Right cardiac atrium (tissue), 5 donors: Measurements from ENCODE around the gene LPCAT1. TPM values are rescaled to one million over a fixed set of nuclear protein-coding genes. Genes with fewer than 3 reads are reported as not detected.
"Not testable (repeated sequence)": the region's sequence is repeated elsewhere in the genome, so short reads cannot be mapped to it uniquely, and the experiment has no call there.

Experiments
- ATAC-seq, 2 donors: fragments of 200-7000 bp; cut with Tn5 transposase; one replicate each; pipeline versions ENCODE4 v1.8.0 to v1.9.1; 2020; ENCODE audit warnings: moderate library complexity in 2 of 2, mild to moderate bottlenecking in 1 of 2
- DNase-seq, 3 donors: peaks; one replicate each; pipeline ENCODE4 v3.0.0-alpha.2; 2020
- H3K27ac ChIP-seq: one replicate; pipeline ENCODE4 v1.5.1; 2013; ENCODE audit warnings: mild to moderate bottlenecking, low read length, control low read depth, moderate library complexity
- H3K27me3 ChIP-seq: one replicate; pipeline ENCODE4 v1.6.1; 2013; ENCODE audit not compliant: control insufficient read depth, insufficient read depth
- H3K4me1 ChIP-seq: one replicate; pipeline ENCODE4 v1.6.1; 2013; ENCODE audit warnings: low read length; ENCODE audit not compliant: control insufficient read depth, insufficient read depth
- H3K4me3 ChIP-seq: one replicate; pipeline ENCODE4 v1.5.1; 2013; ENCODE audit warnings: low read length, control low read depth
- H3K9me3 ChIP-seq: one replicate; pipeline ENCODE4 v1.6.1; 2013; ENCODE audit warnings: low read length; ENCODE audit not compliant: control insufficient read depth
- WGBS: extraction: QIAGEN DNeasy Blood & Tissue Kit; methylation state at CpG from one replicate; pipeline ENCODE4 v1.1.7; 2013; 5-methylcytosine and 5-hydroxymethylcytosine counted together
- intact Hi-C, 4 donors: fragments of 100-400 bp; cut with DNase I; formaldehyde crosslinking; loops; one replicate each; pipeline versions ENCODE4 v1.11.0 to v1.14.0; 2022 to 2023
- polyA plus RNA-seq: library from polyadenylated mRNA; stranded (reverse); fragments of 200-250 nt; gene quantifications from one replicate; pipeline ENCODE4 v1.2.3, GENCODE V29; 2013
- total RNA-seq, 4 donors: library from RNA; stranded (reverse); fragmentation: NEBNext Ultra II Directional; extraction: Animal tissue kit (Norgen Biotek cat#: 25700); gene quantifications; one replicate each; pipeline ENCODE4 v1.2.1, GENCODE V29; 2021
- donor health status: healthy with polysubstance abuse.
- donor health status: DM: no; HTN: yes; CAD: no.
- donor health status: DM: no; HTN: no; CAD: no.
- donor health status: DM: no; HTN: yes; CAD: no; lungs with severe emphysema.
- donor health status: DM: yes; HTN: yes; CAD: no.

Gene LPCAT1
- total and polyA plus RNA-seq, 5 donors, result 11.0 to 19.7 (median 15.6) TPM

DNA sequence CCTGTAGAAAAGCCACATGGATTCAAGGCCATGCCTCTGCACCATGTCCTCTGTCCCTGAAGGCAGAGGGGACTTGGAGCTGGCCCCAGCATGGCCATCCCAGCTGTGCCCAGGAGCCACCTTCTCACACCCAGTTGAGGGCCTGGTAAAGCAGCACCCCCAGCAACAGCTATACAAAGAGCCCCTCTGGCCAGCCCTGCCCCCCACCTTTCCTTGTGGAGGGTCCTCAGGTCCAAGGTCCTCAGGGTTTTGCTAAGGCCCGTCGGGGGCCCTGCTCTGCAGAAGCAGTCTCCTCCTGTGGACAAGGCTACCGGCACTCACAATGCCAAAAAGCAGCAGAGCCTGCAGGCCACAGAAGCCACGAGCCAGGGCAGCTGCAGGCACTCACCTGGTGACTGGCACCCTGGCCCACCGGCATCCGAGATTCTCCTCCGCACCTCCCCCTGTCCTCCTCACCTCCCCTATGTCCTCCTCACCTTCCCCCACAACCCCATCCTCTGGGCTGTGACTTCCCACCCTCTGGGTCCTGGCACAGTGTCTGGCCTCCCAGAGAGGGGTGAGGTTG, 39.9 kb upstream of the LPCAT1 start:
- DNase-seq, result no peak
- WGBS, result 69% methylated on average over 7 of the region's 7 CpGs
- peaks cover 4% of the 10 kb centered on the region for H3K4me1 ChIP-seq
- no peak overlapping the region for H3K4me3 ChIP-seq
- no peaks in the 10 kb centered on the region for H3K27me3 ChIP-seq
- intact Hi-C loops, result no loop called here
- no peaks in the 10 kb centered on the region for H3K9me3 ChIP-seq
- peak in 1 of 2 donors; percentile 16 for ATAC-seq
- H3K27ac ChIP-seq, result no peak overlapping the region

GRCh38 chr5:1563051-1563461, 39.3 kb upstream of the LPCAT1 start:
- Histone ChIP-seq H3K4me3 (no peak overlapping the region), H3K9me3 (no peaks in the 10 kb centered on the region), H3K4me1 (peaks cover 4% of the 10 kb centered on the region), H3K27ac (no peak overlapping the region), H3K27me3 (no peaks in the 10 kb centered on the region)
- 83% methylated on average over 21 of the region's 21 CpGs for WGBS
- no peak for ATAC-seq
- peak in 2 of 3 donors; percentile 46 for DNase-seq
- intact Hi-C loops, result no loop called here

DNA sequence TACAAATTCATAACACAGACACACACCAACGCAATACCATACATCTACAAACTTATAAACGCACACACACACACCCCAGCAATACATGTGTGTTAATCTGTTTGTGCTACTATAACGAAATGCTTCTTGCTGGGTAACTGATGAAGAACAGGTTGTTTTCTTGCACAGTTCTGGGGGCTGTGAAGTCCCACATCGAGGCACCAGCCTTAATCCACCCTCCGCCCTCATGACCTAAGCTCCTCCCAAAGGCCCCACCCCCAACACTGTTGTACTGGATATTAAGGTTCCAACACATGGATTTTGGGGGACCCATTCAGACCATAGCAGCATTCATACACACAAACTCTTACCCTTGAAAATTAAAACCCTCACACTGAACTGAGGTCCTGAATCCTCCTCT, 38.8 kb upstream of the LPCAT1 start:
- H3K27ac ChIP-seq, result no peak overlapping the region
- peaks cover 4% of the 10 kb centered on the region for H3K4me1 ChIP-seq
- no peaks in the 10 kb centered on the region for H3K27me3 ChIP-seq
- ATAC-seq, result no peak
- no peak for DNase-seq
- H3K9me3 ChIP-seq, result no peaks in the 10 kb centered on the region
- H3K4me3 ChIP-seq, result no peak overlapping the region
- WGBS, result 88% methylated on average over 5 of the region's 5 CpGs
- intact Hi-C loops, result no loop called here

DNA sequence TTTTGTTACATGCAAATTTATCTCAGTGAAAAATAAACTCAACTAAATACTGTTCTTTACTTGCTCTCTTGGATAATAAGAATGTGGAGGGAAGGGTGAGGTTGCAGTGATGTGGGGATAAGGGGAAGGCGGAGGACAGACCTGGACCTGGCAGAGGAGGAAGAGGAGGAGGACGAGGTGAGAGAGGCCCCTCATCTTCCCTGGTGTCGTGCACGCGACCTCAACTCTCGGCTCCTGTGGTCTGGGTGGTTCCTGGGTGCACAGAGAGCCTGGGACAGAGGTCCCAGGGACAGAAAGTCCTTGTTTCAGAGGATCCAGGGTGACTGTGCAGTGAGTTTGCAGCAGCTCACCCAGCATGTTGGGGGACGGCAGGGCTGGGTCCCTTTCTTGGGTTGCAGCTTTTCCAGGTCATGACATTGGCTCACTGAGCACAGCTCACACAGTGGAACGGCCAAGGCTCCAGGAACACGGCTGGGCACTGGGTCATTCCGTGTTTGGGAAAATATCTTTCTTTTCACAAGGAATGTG, 37.7 kb upstream of the LPCAT1 start:
- H3K27me3 ChIP-seq, result no peaks in the 10 kb centered on the region
- DNase-seq, result no peak
- intact Hi-C loops, result no loop called here
- H3K4me1 ChIP-seq, result peaks cover 4% of the 10 kb centered on the region
- no peak for ATAC-seq
- no peak overlapping the region for H3K4me3 ChIP-seq
- 73% methylated on average over 10 of the region's 10 CpGs for WGBS
- no peak overlapping the region for H3K27ac ChIP-seq
- H3K9me3 ChIP-seq, result no peaks in the 10 kb centered on the region

DNA sequence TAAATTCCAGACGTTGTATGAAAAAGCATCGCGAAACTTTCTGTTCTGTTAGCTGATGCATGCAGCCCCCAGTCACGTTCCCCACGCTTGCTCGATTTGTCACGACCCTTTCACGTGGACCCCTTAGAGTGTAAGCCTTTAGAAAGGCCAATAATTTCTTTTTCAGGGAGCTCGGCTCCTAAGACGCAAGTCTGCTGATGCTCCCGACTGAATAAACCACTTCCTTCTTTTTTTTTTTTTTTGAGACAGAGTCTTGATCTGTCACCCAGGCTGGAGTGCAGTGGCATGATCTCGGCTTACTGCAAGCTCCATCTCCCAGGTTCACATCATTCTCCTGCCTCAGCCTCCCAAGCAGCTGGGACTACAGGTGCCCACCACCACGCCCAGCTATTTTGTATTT, 36.7 kb upstream of the LPCAT1 start:
- H3K9me3 ChIP-seq, H3K4me3 ChIP-seq, intact Hi-C loops, H3K27ac ChIP-seq, H3K4me1 ChIP-seq, DNase-seq, H3K27me3 ChIP-seq, ATAC-seq: not testable (repeated sequence)
- WGBS, result 84% methylated on average over 13 of the region's 13 CpGs

DNA sequence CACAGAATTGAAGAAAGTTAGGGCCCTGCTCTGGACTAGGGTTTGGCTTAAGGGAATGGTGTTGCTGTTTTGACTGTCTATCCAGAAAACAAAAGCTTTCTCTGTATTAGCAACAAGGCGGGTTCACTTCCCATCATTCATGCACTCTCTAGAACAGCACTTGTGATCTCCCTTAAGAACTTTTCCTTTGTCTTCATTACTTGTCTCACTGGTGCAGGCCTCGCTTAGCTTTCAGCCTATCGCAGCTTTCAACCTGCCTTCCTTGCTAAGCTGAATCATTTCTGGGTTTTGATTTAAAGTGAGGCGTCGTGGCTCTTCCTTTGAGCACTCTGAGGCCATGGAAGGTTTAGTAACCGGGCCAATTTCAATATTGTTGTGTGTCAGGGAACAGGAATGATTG, 35.2 kb upstream of the LPCAT1 start:
- Histone ChIP-seq H3K27ac (no peak overlapping the region), H3K4me3 (no peak overlapping the region), H3K9me3 (no peaks in the 10 kb centered on the region), H3K27me3 (no peaks in the 10 kb centered on the region), H3K4me1 (no peaks in the 10 kb centered on the region)
- no peak for DNase-seq
- WGBS, result 82% methylated on average over 6 of the region's 6 CpGs
- intact Hi-C loops, result no loop called here
- peak in 1 of 2 donors; percentile 74 for ATAC-seq

DNA sequence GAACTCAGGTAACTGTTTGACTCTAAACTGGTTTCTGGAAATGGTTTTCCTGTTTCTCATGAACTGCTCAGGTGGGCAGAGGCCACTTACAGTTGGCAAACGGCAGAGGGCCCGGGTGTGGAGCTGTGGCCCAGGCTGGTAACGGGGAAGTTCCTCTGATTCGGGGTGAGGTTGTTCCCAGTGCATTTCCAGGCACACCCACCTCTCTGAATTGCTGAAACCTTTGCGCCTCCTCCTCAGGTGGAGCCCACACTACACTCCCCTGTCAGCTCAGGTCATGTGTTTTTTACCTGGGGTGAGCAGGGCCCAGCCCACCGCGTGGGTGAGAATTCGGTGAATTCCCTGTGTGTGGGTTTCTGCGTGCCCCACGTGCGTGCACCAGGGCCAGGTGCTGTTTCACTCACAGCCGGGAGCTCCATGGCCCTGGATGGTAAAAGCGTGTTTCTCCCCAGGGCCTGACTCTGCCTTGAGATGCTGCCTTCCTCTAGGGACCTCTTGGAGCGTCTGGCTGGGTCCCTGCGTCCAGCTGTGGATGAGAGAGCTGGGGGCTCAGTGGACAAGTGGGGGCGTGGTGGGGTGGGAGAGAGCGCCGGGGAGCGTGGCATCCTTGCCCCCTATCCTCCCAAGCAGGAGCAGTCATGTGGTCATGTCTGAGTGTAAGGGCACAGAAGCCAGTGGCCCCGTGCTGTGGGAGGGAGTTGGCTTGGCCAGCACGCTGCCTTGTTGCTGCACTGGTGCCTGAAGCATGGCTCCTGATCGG, 33.5 kb upstream of the LPCAT1 start:
- Histone ChIP-seq H3K4me3 (no peak overlapping the region), H3K9me3 (no peaks in the 10 kb centered on the region), H3K4me1 (no peaks in the 10 kb centered on the region), H3K27ac (no peak overlapping the region), H3K27me3 (no peaks in the 10 kb centered on the region)
- intact Hi-C loops, result no loop called here
- WGBS, result 82% methylated on average over 22 of the region's 22 CpGs
- ATAC-seq (no peak), DNase-seq (peak in 1 of 3 donors; percentile 21)

DNA sequence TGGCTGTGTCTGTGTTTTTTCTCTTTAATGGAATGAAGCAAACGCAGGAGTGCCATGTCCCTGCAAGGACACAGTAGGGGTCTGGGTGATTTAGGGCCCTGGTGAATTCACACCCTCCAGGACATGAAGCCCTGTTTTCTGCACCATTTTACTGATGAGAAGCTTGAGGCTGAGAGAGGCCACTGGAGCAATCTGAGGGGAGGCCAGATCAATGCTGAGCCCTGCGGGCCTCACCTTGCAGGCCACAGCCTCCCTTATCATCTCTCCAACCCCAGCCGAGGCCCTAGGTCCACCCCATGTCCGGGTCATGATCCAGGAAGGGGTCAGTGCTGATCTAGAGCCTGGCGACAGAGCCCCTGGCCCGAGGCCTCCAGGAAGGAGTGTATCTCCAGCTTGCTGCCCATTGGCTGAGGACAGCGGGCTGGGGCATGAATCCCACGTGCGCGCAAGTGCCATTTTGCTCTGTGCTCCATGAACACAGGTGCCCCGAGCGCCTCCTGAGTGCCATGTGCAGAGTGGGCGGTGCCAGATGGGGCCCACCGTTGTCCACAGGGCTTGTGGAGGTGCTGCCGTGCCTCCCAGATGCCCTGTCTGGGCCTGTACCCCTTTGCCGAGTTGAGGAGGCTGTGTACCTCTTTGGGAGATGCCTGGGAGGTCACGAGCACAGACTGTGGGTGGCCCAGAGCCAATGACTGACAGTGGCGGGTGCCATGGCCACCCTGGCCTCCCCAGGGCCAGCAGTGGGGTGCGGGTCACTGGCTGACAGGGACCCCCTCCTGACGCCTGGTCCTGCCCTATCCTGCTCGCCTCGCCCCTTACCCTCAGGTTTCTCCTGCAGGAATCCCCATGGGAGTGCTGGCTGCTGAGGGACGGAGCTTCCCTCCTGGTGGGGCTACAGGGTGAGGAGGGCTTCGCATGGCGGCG, 32.3 kb upstream of the LPCAT1 start:
- Histone ChIP-seq H3K4me1 (no peaks in the 10 kb centered on the region), H3K4me3 (no peak overlapping the region), H3K27me3 (no peaks in the 10 kb centered on the region), H3K9me3 (no peaks in the 10 kb centered on the region), H3K27ac (no peak overlapping the region)
- DNase-seq (peak in 1 of 3 donors; percentile 43), ATAC-seq (no peak)
- 84% methylated on average over 26 of the region's 26 CpGs for WGBS
- intact Hi-C loops, result no loop called here

- WGBS, result 78% methylated on average over 28 of the region's 28 CpGs
- Histone ChIP-seq H3K4me1 (no peaks in the 10 kb centered on the region), H3K27ac (no peak overlapping the region), H3K4me3 (no peak overlapping the region), H3K9me3 (no peaks in the 10 kb centered on the region), H3K27me3 (no peaks in the 10 kb centered on the region)
- DNase-seq (peak in 1 of 3 donors; percentile 54), ATAC-seq (no peak)
- intact Hi-C loops, result no loop called here
Measured at GRCh38 chr5:1555011-1555807, 31.4 kb upstream of the LPCAT1 start.

GRCh38 chr5:1554410-1554967, 30.7 kb upstream of the LPCAT1 start:
- WGBS, result 91% methylated on average over 11 of the region's 11 CpGs
- Histone ChIP-seq H3K27ac (no peak overlapping the region), H3K4me3 (no peak overlapping the region), H3K27me3 (no peaks in the 10 kb centered on the region), H3K4me1 (no peaks in the 10 kb centered on the region), H3K9me3 (no peaks in the 10 kb centered on the region)
- peak in 1 of 3 donors; percentile 41 for DNase-seq
- no peak for ATAC-seq
- intact Hi-C loops, result no loop called here
